ENCODE data around the gene ACYP1.

- TF ChIP-seq ZNF180 (CRISPR knock-in tag; IDR thresholded peaks at IDR 0.05; ENCODE audit: borderline replicate concordance, low read depth) (no peak), HES4 (CRISPR knock-in tag; IDR thresholded peaks at IDR 0.05; ENCODE audit: borderline replicate concordance) (no peak), NFE2L2 (IDR thresholded peaks at IDR 0.05; ENCODE audit: low read length) (no peak), CENPBD1 (CRISPR knock-in tag; IDR thresholded peaks at IDR 0.05; ENCODE audit: borderline replicate concordance, low read depth) (no peak), TAF1 (CRISPR knock-in tag; IDR thresholded peaks at IDR 0.05) (no peak), RAD51 (IDR thresholded peaks at IDR 0.05; ENCODE audit: borderline replicate concordance) (no peak), HNF1A (IDR thresholded peaks at IDR 0.05; ENCODE audit: low read depth) (no peak), HNF1A (CRISPR knock-in tag; IDR thresholded peaks at IDR 0.05; ENCODE audit: borderline replicate concordance) (no peak), ZNF18 (CRISPR knock-in tag; IDR thresholded peaks at IDR 0.05; ENCODE audit: insufficient replicate concordance) (no peak), MNT (IDR thresholded peaks at IDR 0.05) (no peak), GABPA (IDR thresholded peaks at IDR 0.05; ENCODE audit: low read depth, low read length) (no peak), GABPA (CRISPR knock-in tag; IDR thresholded peaks at IDR 0.05; ENCODE audit: low read depth) (no peak), DNMT1 (CRISPR knock-in tag; IDR thresholded peaks at IDR 0.05) (no peak), CTCF (CRISPR knock-in tag; IDR thresholded peaks at IDR 0.05) (no peak), NFE2L1 (CRISPR knock-in tag; IDR thresholded peaks at IDR 0.05; ENCODE audit: borderline replicate concordance) (no peak)
Measured at GRCh38 chr14:75011356-75011994, 52.3 kb downstream of the ACYP1 start.

Data from HepG2 (cell line).